Endothelial cell of umbilical vein (primary cell): ENCODE measurements around the gene KCTD2. TPM values are rescaled to one million over a fixed set of nuclear protein-coding genes. Genes with fewer than 3 reads are reported as not detected.

Source experiments
- BruUV-seq: library from RNA; stranded (reverse); fragments of 400-500 nt; replicated peaks from 2 replicates; lab custom pipeline; 2021; lab: Mats Ljungman, UMichigan
- CTCF ChIA-PET: fragments of 300-600, 350-600 bp; sonication (Branson Sonifier 250); formaldehyde crosslinking; loops from one replicate; lab custom pipeline; 2021; ENCODE audit warnings: antibody characterized with exemption, inconsistent platforms; lab: Charles Lee
- POLR2A ChIA-PET: fragments of 300-600, 350-600 bp; sonication (Branson Sonifier 250); formaldehyde crosslinking; loops from one replicate; lab custom pipeline; 2021; ENCODE audit warnings: antibody characterized with exemption, inconsistent platforms; lab: Charles Lee
- DNase-seq: peaks from one replicate; pipeline ENCODE4 v3.0.0-alpha.2; 2011; ENCODE audit warnings: low read depth, low spot score
- FAIRE-seq: peaks from 2 replicates; lab custom pipeline; 2011; peaks lifted over from hg19 to GRCh38; lab: Jason Lieb, UNC
- H2AFZ ChIP-seq: 2 replicates; pipeline ENCODE4 v1.6.0; 2012; ENCODE audit warnings: low read depth, low read length, control low read depth, inconsistent platforms
- H3K27ac ChIP-seq: 2 replicates; pipeline ENCODE4 v1.5.1; 2011; ENCODE audit warnings: low read depth, mild to moderate bottlenecking, control low read depth, low read length, moderate library complexity; ENCODE audit not compliant: insufficient read depth
- H3K27me3 ChIP-seq, 2 experiments: 2 replicates each; pipeline versions ENCODE4 v1.6.0 to v1.6.1; 2011; ENCODE audit warnings: low read length in 2 of 2, mixed read lengths in 1 of 2; ENCODE audit not compliant: control insufficient read depth in 2 of 2, insufficient read depth in 2 of 2
- H3K36me3 ChIP-seq, 2 experiments: 2 replicates in 1 of 2; 3 replicates in 1 of 2; pipeline ENCODE4 v1.5.1; 2011; ENCODE audit warnings: low read length in 2 of 2, mild to moderate bottlenecking in 1 of 2, moderate library complexity in 1 of 2; ENCODE audit not compliant: control insufficient read depth in 2 of 2, insufficient read depth in 2 of 2; ENCODE audit errors: extremely low read depth in 1 of 2
- H3K4me1 ChIP-seq: 3 replicates; pipeline ENCODE4 v1.5.1; 2011; ENCODE audit warnings: mild to moderate bottlenecking, low read length; ENCODE audit not compliant: control insufficient read depth, insufficient read depth; ENCODE audit errors: extremely low read depth
- H3K4me2 ChIP-seq: 2 replicates; pipeline ENCODE4 v1.6.1; 2011; ENCODE audit warnings: low read length, control low read depth, mixed read lengths; ENCODE audit not compliant: insufficient read depth
- H3K4me3 ChIP-seq, 3 experiments: fragments of 200-600 bp in 1 of 3; sonication (generic), shearing (Covaris generic) in 1 of 3; replicated peaks in 1 of 3; 2 replicates each; pipeline ENCODE4 v1.5.1; 2011 to 2016; ENCODE audit warnings: control low read depth in 3 of 3, low read length in 3 of 3, mild to moderate bottlenecking in 2 of 3, inconsistent platforms in 1 of 3, low read depth in 1 of 3, moderate library complexity in 1 of 3; ENCODE audit not compliant: insufficient read depth in 1 of 3
- H3K79me2 ChIP-seq: 2 replicates; pipeline ENCODE4 v1.6.0; 2012; ENCODE audit warnings: low read length, inconsistent platforms; ENCODE audit not compliant: control insufficient read depth, insufficient read depth
- H3K9ac ChIP-seq: replicated peaks from 2 replicates; pipeline ENCODE3; 2011; ENCODE audit warnings: low read length, control low read depth; ENCODE audit not compliant: insufficient read depth; ENCODE audit errors: extremely low read depth
- H3K9me1 ChIP-seq: replicated peaks from 3 replicates; pipeline ENCODE4 v1.6.0; 2011; ENCODE audit warnings: mild to moderate bottlenecking, low read length; ENCODE audit not compliant: control insufficient read depth, insufficient read depth; ENCODE audit errors: extremely low read depth
- H3K9me3 ChIP-seq: replicated peaks from 2 replicates; pipeline ENCODE4 v1.5.1; 2012; ENCODE audit warnings: low read length, inconsistent platforms; ENCODE audit not compliant: control insufficient read depth, insufficient read depth
- H4K20me1 ChIP-seq: replicated peaks from 2 replicates; pipeline ENCODE3; 2011; ENCODE audit warnings: mild to moderate bottlenecking, low read length; ENCODE audit not compliant: control insufficient read depth, insufficient read depth; ENCODE audit errors: extremely low read depth
- FOS ChIP-seq: IDR thresholded peaks from 2 replicates; pipeline ENCODE4 v1.6.1; 2011; ENCODE audit warnings: mild to moderate bottlenecking, low read length, moderate library complexity, borderline replicate concordance; ENCODE audit not compliant: insufficient read depth
- GATA2 ChIP-seq: IDR thresholded peaks from 2 replicates; pipeline ENCODE4 v1.7.0; 2011; ENCODE audit warnings: low read depth, mild to moderate bottlenecking, moderate library complexity, mixed read lengths, low read length; ENCODE audit not compliant: insufficient read length, insufficient read depth
- POLR2A ChIP-seq: IDR thresholded peaks from 2 replicates; pipeline ENCODE4 v1.6.1; 2012; ENCODE audit warnings: low read depth, mild to moderate bottlenecking, control low read depth, low read length
- POLR2AphosphoS5 ChIP-seq: IDR thresholded peaks from 2 replicates; pipeline ENCODE4 v1.6.1; 2012; ENCODE audit warnings: low read depth, mild to moderate bottlenecking, control low read depth, low read length, moderate library complexity; ENCODE audit not compliant: insufficient read depth
- dilution Hi-C: fragments of 300-500 bp; cut with MboI; formaldehyde crosslinking; loops from one replicate; pipeline ENCODE4 v1.15.0; 2019; ENCODE audit warnings: low sequenced_read_pairs; ENCODE audit not compliant: extremely low pct_ligation_motif_present
- intact Hi-C: fragments of 100-400 bp; cut with micrococcal nuclease; formaldehyde crosslinking; loops from one replicate; pipeline ENCODE4 v1.10.0; 2022
- polyA plus RNA-seq, 4 experiments: library from polyadenylated mRNA; depleted of rRNA in 3 of 4; stranded (reverse) in 3 of 4; unstranded in 1 of 4; fragments of >200 nt; gene quantifications; 2 replicates each; pipeline versions ENCODE4 v1.2.1 to v1.2.3, GENCODE V29; 2011 to 2012; ENCODE audit warnings: missing spikeins in 1 of 4
- total RNA-seq: library from RNA; stranded (reverse); gene quantifications from 2 replicates; pipeline ENCODE4 v1.2.3, GENCODE V29; 2021
- TF ChIP-seq, protein P1 (sequence below): IDR thresholded peaks from 2 replicates; pipeline ENCODE4 v1.6.1; 2011; ENCODE audit not compliant: insufficient read depth, insufficient read length
- TF ChIP-seq, protein P2 (sequence below), 2 donors: IDR thresholded peaks; 1 replicate in 1 of 2; 2 replicates in 1 of 2; pipeline ENCODE4 v1.5.1; 2011; ENCODE audit warnings: low read length in 2 of 2, mild to moderate bottlenecking in 2 of 2, moderate library complexity in 2 of 2, control low read depth in 1 of 2, inconsistent platforms in 1 of 2, low read depth in 1 of 2; ENCODE audit not compliant: insufficient read depth in 1 of 2; ENCODE audit errors: extremely low read depth in 1 of 2

The KCTD2 gene
- total and polyA plus RNA-seq, 2 donors (not counting 3 experiments of a cell fraction or from before 2014, with no cell fraction given): 23.2 to 24.8 TPM

- Histone ChIP-seq H3K27ac (peak overlapping the region; percentile 33), H3K36me3 (peaks cover 8 to 24% of the 10 kb centered on the region in 2 experiments), H3K9me3 (no peaks in the 10 kb centered on the region), H3K4me3 (no peak overlapping the region), H4K20me1 (no peaks in the 10 kb centered on the region), H3K4me2 (no peak overlapping the region), H3K9ac (peak overlapping the region; percentile 12), H3K4me1 (peaks cover 6% of the 10 kb centered on the region), H2AFZ (no peak overlapping the region), H3K79me2 (no peaks in the 10 kb centered on the region), H3K9me1 (no peaks in the 10 kb centered on the region), H3K27me3 (no peaks in the 10 kb centered on the region)
- dilution Hi-C loops (no loop called here), intact Hi-C loops (no loop called here)
- POLR2A ChIA-PET: no interaction called here
- FAIRE-seq (no peak), DNase-seq (no peak)
- CTCF ChIA-PET: interaction anchor here (1.1 to 6.1 kb wide), 3 partner anchors 41 to 49 kb away, joined by 3 to 80 read pairs (median 4); no protein-coding TSS in a partner anchor
- TF ChIP-seq, protein P1, sequence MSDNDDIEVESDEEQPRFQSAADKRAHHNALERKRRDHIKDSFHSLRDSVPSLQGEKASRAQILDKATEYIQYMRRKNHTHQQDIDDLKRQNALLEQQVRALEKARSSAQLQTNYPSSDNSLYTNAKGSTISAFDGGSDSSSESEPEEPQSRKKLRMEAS: no peak
- TF ChIP-seq FOS (no peak), POLR2A (no peak), GATA2 (no peak), POLR2AphosphoS5 (no peak)
- TF ChIP-seq, protein P2, sequence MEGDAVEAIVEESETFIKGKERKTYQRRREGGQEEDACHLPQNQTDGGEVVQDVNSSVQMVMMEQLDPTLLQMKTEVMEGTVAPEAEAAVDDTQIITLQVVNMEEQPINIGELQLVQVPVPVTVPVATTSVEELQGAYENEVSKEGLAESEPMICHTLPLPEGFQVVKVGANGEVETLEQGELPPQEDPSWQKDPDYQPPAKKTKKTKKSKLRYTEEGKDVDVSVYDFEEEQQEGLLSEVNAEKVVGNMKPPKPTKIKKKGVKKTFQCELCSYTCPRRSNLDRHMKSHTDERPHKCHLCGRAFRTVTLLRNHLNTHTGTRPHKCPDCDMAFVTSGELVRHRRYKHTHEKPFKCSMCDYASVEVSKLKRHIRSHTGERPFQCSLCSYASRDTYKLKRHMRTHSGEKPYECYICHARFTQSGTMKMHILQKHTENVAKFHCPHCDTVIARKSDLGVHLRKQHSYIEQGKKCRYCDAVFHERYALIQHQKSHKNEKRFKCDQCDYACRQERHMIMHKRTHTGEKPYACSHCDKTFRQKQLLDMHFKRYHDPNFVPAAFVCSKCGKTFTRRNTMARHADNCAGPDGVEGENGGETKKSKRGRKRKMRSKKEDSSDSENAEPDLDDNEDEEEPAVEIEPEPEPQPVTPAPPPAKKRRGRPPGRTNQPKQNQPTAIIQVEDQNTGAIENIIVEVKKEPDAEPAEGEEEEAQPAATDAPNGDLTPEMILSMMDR (IDR thresholded peaks at IDR 0.05; ENCODE audit: extremely low read depth in 1 of 2, insufficient read depth in 1 of 2, low read depth in 1 of 2, low read length in 2 of 2): no peak
- BruUV-seq: no TSS peak
These were observed 18.0 kb downstream of the KCTD2 start for GRCh38 chr17:75064867-75065561.
